Neuronal stem cell (in vitro differentiated cells): Measurements from ENCODE around the gene IQUB. TPM values are rescaled to one million over a fixed set of nuclear protein-coding genes. Genes with fewer than 3 reads are reported as not detected.
A peak's percentile ranks its signal among the peaks of the same experiment; 100 is the strongest.

Experiments
- DNase-seq: peaks from one replicate; pipeline ENCODE4 v3.0.0-alpha.2; 2013; ENCODE audit warnings: low spot score
- H2AFZ ChIP-seq: one replicate; pipeline ENCODE4 v1.6.1; 2013; ENCODE audit warnings: mild to moderate bottlenecking, low read length, inconsistent platforms
- H2AK5ac ChIP-seq: 2 replicates; pipeline ENCODE4 v1.6.1; 2013; ENCODE audit warnings: low read depth, mild to moderate bottlenecking, inconsistent platforms, low read length, moderate library complexity, mixed read lengths
- H2BK120ac ChIP-seq: 2 replicates; pipeline ENCODE4 v1.6.1; 2013; ENCODE audit warnings: low read depth, mild to moderate bottlenecking, inconsistent platforms, low read length, moderate library complexity, mixed read lengths
- H2BK12ac ChIP-seq: one replicate; pipeline ENCODE4 v1.6.1; 2013; ENCODE audit warnings: low read length, inconsistent platforms
- H2BK15ac ChIP-seq: 2 replicates; pipeline ENCODE4 v1.6.1; 2013; ENCODE audit warnings: mild to moderate bottlenecking, low read length, inconsistent platforms, mixed read lengths
- H2BK5ac ChIP-seq: one replicate; pipeline ENCODE4 v1.6.1; 2013; ENCODE audit warnings: inconsistent platforms, mild to moderate bottlenecking, low read length, moderate library complexity
- H3K14ac ChIP-seq: one replicate; pipeline ENCODE4 v1.6.1; 2013; ENCODE audit warnings: low read length, inconsistent platforms
- H3K18ac ChIP-seq: 2 replicates; pipeline ENCODE4 v1.6.1; 2013; ENCODE audit warnings: low read length, inconsistent platforms
- H3K23ac ChIP-seq: 2 replicates; pipeline ENCODE4 v1.6.1; 2013; ENCODE audit warnings: low read depth, mild to moderate bottlenecking, mixed read lengths, low read length, inconsistent platforms; ENCODE audit not compliant: poor library complexity
- H3K27ac ChIP-seq: replicated peaks from 3 replicates; pipeline ENCODE4 v1.5.1; 2013; ENCODE audit warnings: low read length, inconsistent platforms
- H3K27me3 ChIP-seq, 3 experiments: 2 replicates each; pipeline ENCODE4 v1.6.1; 2013; ENCODE audit warnings: low read length in 3 of 3, mild to moderate bottlenecking in 2 of 3, inconsistent platforms in 1 of 3, low read depth in 1 of 3, mixed read lengths in 1 of 3, moderate library complexity in 1 of 3; ENCODE audit not compliant: control insufficient read depth in 3 of 3, insufficient read depth in 3 of 3
- H3K36me3 ChIP-seq, 2 donors: replicated peaks in 1 of 2; 2 replicates each; pipeline ENCODE4 v1.6.1; 2013; ENCODE audit warnings: low read length in 2 of 2; ENCODE audit not compliant: control insufficient read depth in 2 of 2, insufficient read depth in 2 of 2
- H3K4ac ChIP-seq: 2 replicates; pipeline ENCODE4 v1.6.1; 2013; ENCODE audit warnings: inconsistent platforms, mild to moderate bottlenecking, low read length, moderate library complexity
- H3K4me1 ChIP-seq, 2 donors: 1 replicate in 1 of 2; 2 replicates in 1 of 2; pipeline ENCODE4 v1.6.1; 2013; ENCODE audit warnings: low read length in 2 of 2, low read depth in 1 of 2; ENCODE audit not compliant: control insufficient read depth in 2 of 2, insufficient read depth in 1 of 2
- H3K4me2 ChIP-seq: one replicate; pipeline ENCODE4 v1.6.1; 2013; ENCODE audit warnings: mild to moderate bottlenecking, low read length, inconsistent platforms; ENCODE audit not compliant: insufficient read depth, poor library complexity, severe bottlenecking
- H3K4me3 ChIP-seq, 2 donors: 2 replicates each; pipeline ENCODE4 v1.5.1; 2013; ENCODE audit warnings: low read length in 2 of 2, mild to moderate bottlenecking in 2 of 2, inconsistent platforms in 1 of 2, moderate library complexity in 1 of 2
- H3K79me1 ChIP-seq: one replicate; pipeline ENCODE4 v1.6.1; 2013; ENCODE audit warnings: low read depth, mild to moderate bottlenecking, inconsistent platforms, low read length, moderate library complexity
- H3K9ac ChIP-seq: one replicate; pipeline ENCODE4 v1.6.1; 2013; ENCODE audit warnings: mild to moderate bottlenecking, low read depth, low read length, inconsistent platforms; ENCODE audit not compliant: poor library complexity
- H3K9me3 ChIP-seq, 2 donors: replicated peaks in 1 of 2; 2 replicates each; pipeline versions ENCODE3 to v1.6.1; 2013; ENCODE audit warnings: low read length in 2 of 2, mild to moderate bottlenecking in 2 of 2, inconsistent platforms in 1 of 2, low read depth in 1 of 2, mixed read lengths in 1 of 2, moderate library complexity in 1 of 2; ENCODE audit not compliant: control insufficient read depth in 2 of 2, insufficient read depth in 1 of 2
- H4K8ac ChIP-seq: one replicate; pipeline ENCODE4 v1.6.1; 2013; ENCODE audit warnings: low read depth, mild to moderate bottlenecking, inconsistent platforms, low read length, moderate library complexity
- H4K91ac ChIP-seq: one replicate; pipeline ENCODE4 v1.6.1; 2013; ENCODE audit warnings: low read length, low read depth, mild to moderate bottlenecking, inconsistent platforms; ENCODE audit not compliant: poor library complexity
- WGBS, 2 donors: extraction: QIAGEN DNeasy Blood & Tissue Kit; methylation state at CpG; one replicate each; pipeline ENCODE4 v1.1.7; 2013; ENCODE audit warnings: missing lambda C conversion rate in 2 of 2, mixed read lengths in 1 of 2; ENCODE audit not compliant: insufficient read length in 2 of 2, insufficient replicate concordance in 1 of 2; ENCODE audit errors: extremely low coverage in 2 of 2; 5-methylcytosine and 5-hydroxymethylcytosine counted together
- polyA plus RNA-seq, 2 experiments: library from polyadenylated mRNA; stranded (reverse); fragments of 200-250 nt; gene quantifications; one replicate each; pipeline ENCODE4 v1.2.3, GENCODE V29; 2013

IQUB gene
- polyA plus RNA-seq (2013, experiment 1 of 2) = 0.57 TPM
- polyA plus RNA-seq (2013, experiment 2 of 2) = 0.58 TPM

- H2BK12ac ChIP-seq = no peak within 1 kb of the TSS
- H2BK5ac ChIP-seq = peak within 1 kb of the TSS; percentile 53
- no peak within 1 kb of the TSS for H3K4ac ChIP-seq
- peaks cover 0 to 3% of the 10 kb centered on the region in 2 donors for H3K36me3 ChIP-seq
- peak within 1 kb of the TSS; percentile 67 to 87 for H3K4me3 ChIP-seq
- no peak within 1 kb of the TSS for H3K14ac ChIP-seq
- H3K18ac ChIP-seq = peak within 1 kb of the TSS; percentile 99
- peak within 1 kb of the TSS; percentile 85 for H3K23ac ChIP-seq
- H4K91ac ChIP-seq = no peak within 1 kb of the TSS
- H3K4me2 ChIP-seq = peak within 1 kb of the TSS; percentile 84
- H2BK120ac ChIP-seq = no peak within 1 kb of the TSS
- H2AK5ac ChIP-seq = no peak within 1 kb of the TSS
- H3K4me1 ChIP-seq = peaks cover 0 to 1% of the 10 kb centered on the region in 2 donors
- peak within 1 kb of the TSS; percentile 44 for H3K9ac ChIP-seq
- no peaks in the 10 kb centered on the region for H3K27me3 ChIP-seq
- no peaks in the 10 kb centered on the region for H3K9me3 ChIP-seq
- H4K8ac ChIP-seq = no peak within 1 kb of the TSS
- H2BK15ac ChIP-seq = no peak within 1 kb of the TSS
- H3K79me1 ChIP-seq = no peaks in the 10 kb centered on the region
- no CpG with 5 or more reads among the region's 54 CpGs for WGBS, 2 donors
- DNase-seq = peak; percentile 95
- H2AFZ ChIP-seq = peak within 1 kb of the TSS; percentile 96
- H3K27ac ChIP-seq = peak within 1 kb of the TSS; percentile 88
Observed at GRCh38 chr7:123534383-123535260, at the start of gene IQUB. Gene IQUB (minus strand): TSS chr7:123534595. CDS start chr7:123512340, 22,255 bp downstream.

GRCh38 chr7:123583821-123584220, 49.4 kb upstream of the IQUB start:
- Histone ChIP-seq H2BK15ac (no peak overlapping the region), H4K8ac (no peak overlapping the region), H2AFZ (no peak overlapping the region), H3K9me3 (no peaks in the 10 kb centered on the region), H3K18ac (no peak overlapping the region), H3K23ac (no peak overlapping the region), H2BK120ac (no peak overlapping the region), H3K14ac (no peak overlapping the region), H3K79me1 (no peaks in the 10 kb centered on the region), H3K36me3 (no peaks in the 10 kb centered on the region), H4K91ac (no peak overlapping the region), H3K4me3 (no peak overlapping the region), H3K4me1 (no peaks in the 10 kb centered on the region), H3K27me3 (peaks cover 0 to 9% (median 0%) of the 10 kb centered on the region in 3 experiments), H3K9ac (no peak overlapping the region), H3K4me2 (no peak overlapping the region), H2BK5ac (no peak overlapping the region), H2AK5ac (no peak overlapping the region), H3K27ac (no peak overlapping the region), H2BK12ac (no peak overlapping the region), H3K4ac (no peak overlapping the region)
- DNase-seq = no peak
- no CpG with 5 or more reads among the region's 4 CpGs for WGBS, 2 donors

GRCh38 chr7:123581162-123581459, 46.7 kb upstream of the IQUB start:
- Histone ChIP-seq H3K18ac (no peak overlapping the region), H3K4ac (no peak overlapping the region), H2BK15ac (no peak overlapping the region), H3K9me3 (no peaks in the 10 kb centered on the region), H2BK5ac (no peak overlapping the region), H3K27ac (no peak overlapping the region), H3K14ac (no peak overlapping the region), H3K9ac (no peak overlapping the region), H2BK12ac (no peak overlapping the region), H4K91ac (no peak overlapping the region), H3K4me1 (no peaks in the 10 kb centered on the region), H3K4me2 (no peak overlapping the region), H2AFZ (no peak overlapping the region), H3K36me3 (no peaks in the 10 kb centered on the region), H2BK120ac (no peak overlapping the region), H2AK5ac (no peak overlapping the region), H3K23ac (no peak overlapping the region), H3K4me3 (no peak overlapping the region), H3K79me1 (no peaks in the 10 kb centered on the region), H3K27me3 (peaks cover 0 to 9% (median 3%) of the 10 kb centered on the region in 3 experiments), H4K8ac (no peak overlapping the region)
- no peak for DNase-seq
- WGBS, 2 donors = no CpG with 5 or more reads among the region's 2 CpGs

- no peak overlapping the region for H2AK5ac ChIP-seq
- no peak overlapping the region for H3K4me3 ChIP-seq
- peak; percentile 29 for DNase-seq
- no peak overlapping the region for H3K4me2 ChIP-seq
- no peak overlapping the region for H3K18ac ChIP-seq
- no peak overlapping the region for H2AFZ ChIP-seq
- H3K27ac ChIP-seq = no peak overlapping the region
- H3K23ac ChIP-seq = no peak overlapping the region
- H2BK12ac ChIP-seq = no peak overlapping the region
- WGBS, 2 donors = no CpG with 5 or more reads among the region's 8 CpGs
- no peak overlapping the region for H4K8ac ChIP-seq
- no peak overlapping the region for H3K14ac ChIP-seq
- no peak overlapping the region for H2BK120ac ChIP-seq
- H3K4ac ChIP-seq = no peak overlapping the region
- no peaks in the 10 kb centered on the region for H3K79me1 ChIP-seq
- H2BK15ac ChIP-seq = no peak overlapping the region
- no peak overlapping the region for H2BK5ac ChIP-seq
- H3K27me3 ChIP-seq = peaks cover 0 to 9% (median 3%) of the 10 kb centered on the region in 3 experiments
- no peak overlapping the region for H4K91ac ChIP-seq
- no peak overlapping the region for H3K9ac ChIP-seq
- H3K4me1 ChIP-seq = no peaks in the 10 kb centered on the region
- H3K9me3 ChIP-seq = no peaks in the 10 kb centered on the region
- H3K36me3 ChIP-seq = no peaks in the 10 kb centered on the region
Observed at GRCh38 chr7:123580406-123581161, 46.2 kb upstream of the IQUB start.
